Kidney tubule cell (primary cell): ENCODE data around the gene ADAMTS2.
"Not testable (repeated sequence)": the region's sequence is repeated elsewhere in the genome, so short reads cannot be mapped to it uniquely, and the experiment has no call there.

Experiments used
- DNase-seq: peaks from one replicate; pipeline ENCODE4 v3.0.0-alpha.2; 2018; ENCODE audit warnings: low spot score

ADAMTS2 gene

DNA sequence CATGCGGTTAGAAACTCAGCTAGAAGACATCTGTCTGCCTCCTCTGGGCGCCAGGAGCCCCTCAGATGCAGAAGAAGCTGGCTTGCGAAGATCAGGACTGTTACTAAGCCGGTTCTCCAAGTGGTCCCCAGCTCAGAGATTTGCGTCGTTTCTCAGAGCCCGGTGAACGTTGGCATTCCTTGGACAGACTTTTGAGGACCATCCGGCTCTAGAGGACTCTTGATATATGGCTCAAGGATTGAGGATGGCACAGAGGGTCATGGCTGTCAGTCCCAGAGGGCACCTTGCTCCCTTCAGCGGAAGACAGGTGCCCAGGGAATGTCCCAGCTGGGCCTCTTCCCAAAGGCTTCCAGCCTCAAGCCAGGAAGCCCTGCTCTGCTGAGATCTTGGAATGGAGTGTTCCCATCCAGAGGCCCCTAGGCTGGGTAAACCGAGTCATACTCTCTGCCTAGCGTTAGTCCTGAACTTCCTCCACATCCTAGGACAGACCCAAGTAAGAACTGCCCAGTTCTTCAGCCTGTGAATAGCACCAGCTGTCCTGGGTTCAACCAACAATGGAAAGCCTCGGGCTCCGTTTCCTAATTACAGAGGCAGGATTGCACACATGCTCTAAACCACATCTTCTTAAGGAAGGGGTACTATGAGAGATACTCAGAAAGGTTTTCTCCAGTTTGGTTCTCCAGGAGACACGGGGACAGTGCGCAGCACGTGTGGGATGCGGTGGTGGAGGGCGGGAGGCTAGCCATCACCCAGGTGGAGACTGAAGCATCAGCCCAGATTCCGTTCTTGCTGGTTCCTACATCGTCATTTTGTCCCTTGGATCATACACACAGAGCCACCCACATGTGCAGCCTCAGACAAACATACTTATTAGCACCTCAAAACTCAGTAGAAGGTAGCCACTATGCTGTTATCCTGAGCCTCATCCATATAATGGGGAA lies 233.7 kb downstream of the ADAMTS2 start:
- DNase-seq = no peak

DNA sequence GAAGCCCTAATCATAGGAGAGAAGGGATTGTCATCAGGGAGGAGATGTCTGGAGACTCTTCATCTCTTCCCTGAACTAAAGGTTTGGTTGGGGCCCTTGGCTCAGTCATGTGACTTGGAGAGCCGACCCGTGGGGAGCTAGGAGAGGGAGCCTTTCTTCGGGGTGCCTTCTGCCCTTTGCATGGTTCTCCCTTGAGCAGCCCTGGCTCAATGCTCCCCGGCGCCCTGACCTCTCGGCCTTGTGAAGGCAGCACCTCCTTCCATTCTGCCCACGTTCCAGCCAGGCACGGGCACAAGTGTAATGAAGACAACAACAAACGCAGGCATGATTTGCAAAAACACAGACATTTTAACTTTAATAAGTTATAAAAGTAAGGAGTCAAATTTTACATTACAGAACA lies 234.7 kb downstream of the ADAMTS2 start:
- no peak for DNase-seq

DNA sequence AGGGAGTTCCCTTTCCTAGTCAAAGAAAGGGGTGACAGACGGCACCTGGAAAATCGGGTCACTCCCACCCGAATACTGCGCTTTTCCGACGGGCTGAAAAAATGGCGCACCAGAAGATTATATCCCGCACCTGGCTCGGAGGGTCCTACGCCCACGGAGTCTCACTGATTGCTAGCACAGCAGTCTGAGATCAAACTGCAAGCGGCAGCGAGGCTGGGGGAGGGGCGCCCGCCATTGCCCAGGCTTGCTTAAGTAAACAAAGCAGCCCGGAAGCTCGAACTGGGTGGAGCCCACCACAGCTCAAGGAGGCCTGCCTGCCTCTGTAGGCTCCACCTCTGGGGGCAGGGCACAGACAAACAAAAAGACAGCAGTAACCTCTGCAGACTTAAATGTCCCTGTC lies 244.0 kb downstream of the ADAMTS2 start:
- not testable (repeated sequence) for DNase-seq

DNA sequence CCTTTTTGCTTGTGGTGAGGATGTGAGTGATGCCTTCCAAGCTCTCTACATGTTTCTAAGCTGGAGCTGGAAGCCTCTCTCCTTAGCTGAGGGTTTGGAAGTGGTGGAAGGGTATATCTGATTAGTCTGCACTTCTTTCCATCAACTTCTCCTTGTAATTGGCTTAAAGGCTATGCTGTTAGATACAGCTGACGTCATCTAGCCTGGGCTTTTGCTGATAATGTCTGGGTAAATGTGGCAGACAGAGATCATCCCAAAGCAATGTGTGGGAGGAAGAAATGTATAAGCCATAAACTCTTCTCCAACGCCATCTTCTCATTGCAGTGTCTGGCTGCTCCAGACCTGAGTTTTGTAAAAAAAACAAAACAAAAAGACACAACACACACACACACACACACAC lies 255.8 kb downstream of the ADAMTS2 start:
- DNase-seq = no peak

DNA sequence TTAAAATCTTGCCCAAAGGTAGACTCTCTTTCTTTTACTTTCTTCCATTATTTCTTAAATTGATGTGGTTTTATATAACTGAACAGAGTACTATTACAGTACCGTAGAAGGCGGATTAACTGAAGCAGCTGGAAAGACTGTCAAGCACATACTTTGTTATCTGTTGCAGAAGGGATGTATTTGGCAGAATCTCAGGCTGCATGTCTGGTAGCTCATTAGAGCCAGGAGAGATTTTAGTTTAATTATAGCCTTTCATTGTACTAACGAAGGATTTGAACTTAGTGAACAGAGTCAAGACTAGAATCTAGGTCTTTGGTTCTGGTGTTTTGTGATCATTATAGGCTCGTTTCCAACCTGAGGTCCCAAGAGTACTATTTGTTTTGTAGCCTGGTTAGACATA lies 264.5 kb downstream of the ADAMTS2 start:
- DNase-seq = no peak

DNA sequence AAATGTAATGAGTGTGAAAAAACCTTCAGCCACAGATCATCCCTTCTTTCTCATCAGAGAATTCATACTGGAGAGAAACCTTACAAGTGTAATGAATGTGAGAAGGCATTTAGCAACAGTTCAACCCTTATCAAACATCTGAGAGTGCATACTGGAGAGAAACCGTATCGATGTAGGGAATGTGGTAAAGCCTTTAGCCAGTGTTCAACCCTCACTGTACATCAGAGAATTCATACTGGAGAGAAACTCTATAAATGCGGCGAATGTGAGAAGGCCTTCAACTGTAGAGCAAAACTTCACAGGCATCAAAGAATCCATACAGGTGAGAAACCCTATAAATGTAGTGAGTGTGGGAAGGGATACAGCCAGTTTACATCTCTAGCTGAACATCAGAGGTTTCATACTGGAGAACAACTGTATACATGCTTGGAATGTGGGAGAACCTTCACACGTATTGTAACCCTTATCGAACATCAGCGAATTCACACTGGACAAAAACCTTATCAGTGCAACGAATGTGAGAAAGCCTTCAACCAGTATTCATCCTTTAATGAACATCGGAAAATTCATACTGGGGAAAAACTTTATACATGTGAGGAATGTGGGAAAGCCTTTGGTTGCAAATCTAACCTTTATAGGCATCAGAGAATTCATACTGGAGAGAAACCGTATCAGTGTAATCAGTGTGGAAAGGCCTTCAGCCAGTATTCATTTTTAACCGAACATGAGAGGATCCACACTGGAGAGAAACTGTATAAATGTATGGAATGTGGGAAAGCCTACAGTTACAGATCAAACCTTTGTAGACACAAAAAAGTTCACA lies 265.9 kb downstream of the ADAMTS2 start:
- DNase-seq = no peak

DNA sequence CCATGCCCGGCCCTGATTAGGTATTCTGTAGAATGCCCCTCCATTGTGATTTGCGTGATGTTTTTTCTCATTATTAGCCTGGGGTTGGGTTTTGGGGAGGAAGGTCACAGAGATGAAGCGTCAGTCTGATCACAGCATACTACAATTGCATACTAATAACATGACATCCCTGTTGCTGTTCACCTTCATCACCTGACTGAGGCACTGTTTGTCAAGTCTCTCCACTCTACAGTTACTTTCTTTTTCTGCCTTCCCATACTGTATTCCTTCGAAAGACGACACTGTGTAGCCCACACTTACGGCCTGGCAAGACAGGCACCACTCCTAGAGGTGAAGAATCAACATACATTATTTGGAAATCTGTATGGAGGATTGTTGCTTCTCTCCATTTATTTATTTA lies 279.6 kb downstream of the ADAMTS2 start:
- DNase-seq = no peak

DNA sequence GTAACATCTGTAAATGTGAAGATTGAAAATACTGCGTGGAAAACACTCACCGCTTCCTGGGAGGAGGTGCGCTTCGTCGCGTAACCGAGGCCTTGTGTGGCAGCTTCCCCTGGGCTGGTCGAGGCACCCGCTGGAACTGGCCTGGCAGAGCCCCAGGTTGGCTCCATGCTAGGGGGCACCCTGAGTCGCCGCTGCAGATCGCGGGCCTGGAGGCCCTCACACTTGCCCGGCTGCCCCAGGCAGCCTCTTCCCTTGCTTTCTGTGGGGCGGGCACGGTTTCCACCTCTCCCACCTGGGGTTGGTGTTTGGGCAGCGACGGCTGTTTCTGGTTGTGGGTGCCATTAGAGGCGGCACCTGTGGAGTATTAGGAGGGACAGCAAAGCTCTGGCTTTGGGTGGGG lies 284.2 kb downstream of the ADAMTS2 start:
- DNase-seq = no peak
